Measurements from ENCODE around the gene BRIP1. TPM values are rescaled to one million over a fixed set of nuclear protein-coding genes. Genes with fewer than 3 reads are reported as not detected.

Gene BRIP1
- total RNA-seq, 1 experiment from 2014 or later: 38.4 TPM

GRCh38 chr17:61757168-61757567 is 106.2 kb downstream of the BRIP1 start:
- no peak overlapping the region for H3K4me3 ChIP-seq
- no peaks in the 10 kb centered on the region for H3K27me3 ChIP-seq
- peaks cover 44% of the 10 kb centered on the region for H3K36me3 ChIP-seq
- H3K4me1 ChIP-seq: no peaks in the 10 kb centered on the region
- H3K27ac ChIP-seq: no peak overlapping the region
- no peak for DNase-seq
- H3K9me3 ChIP-seq (replicated peaks): no peaks in the 10 kb centered on the region

GRCh38 chr17:61756561-61756960 is 106.8 kb downstream of the BRIP1 start:
- no peak overlapping the region for H3K27ac ChIP-seq
- peaks cover 38% of the 10 kb centered on the region for H3K36me3 ChIP-seq
- no peak for DNase-seq
- H3K27me3 ChIP-seq: no peaks in the 10 kb centered on the region
- no peaks in the 10 kb centered on the region for H3K9me3 ChIP-seq (replicated peaks)
- no peak overlapping the region for H3K4me3 ChIP-seq
- no peaks in the 10 kb centered on the region for H3K4me1 ChIP-seq

GRCh38 chr17:61755668-61756067 is 107.7 kb downstream of the BRIP1 start:
- Histone ChIP-seq H3K4me1 (no peaks in the 10 kb centered on the region), H3K36me3 (peaks cover 35% of the 10 kb centered on the region)
- no peak for DNase-seq

GRCh38 chr17:61755078-61755477 is 108.2 kb downstream of the BRIP1 start:
- Histone ChIP-seq H3K4me1 (no peaks in the 10 kb centered on the region), H3K4me3 (no peak overlapping the region), H3K36me3 (peaks cover 35% of the 10 kb centered on the region), H3K27ac (no peak overlapping the region), H3K27me3 (no peaks in the 10 kb centered on the region), H3K9me3 (replicated peaks) (no peaks in the 10 kb centered on the region)
- DNase-seq: no peak

More at GRCh38 chr17:61755668-61756067, 107.7 kb downstream of the BRIP1 start:
- no peak overlapping the region for H3K27ac ChIP-seq
- no peak overlapping the region for H3K4me3 ChIP-seq
- no peaks in the 10 kb centered on the region for H3K27me3 ChIP-seq
- H3K9me3 ChIP-seq (replicated peaks): no peaks in the 10 kb centered on the region

GRCh38 chr17:61754124-61754523 is 109.2 kb downstream of the BRIP1 start:
- Histone ChIP-seq H3K27me3 (no peaks in the 10 kb centered on the region), H3K36me3 (peaks cover 38% of the 10 kb centered on the region), H3K9me3 (replicated peaks) (no peaks in the 10 kb centered on the region), H3K4me3 (no peak overlapping the region), H3K27ac (no peak overlapping the region), H3K4me1 (no peaks in the 10 kb centered on the region)
- DNase-seq: no peak

DNA sequence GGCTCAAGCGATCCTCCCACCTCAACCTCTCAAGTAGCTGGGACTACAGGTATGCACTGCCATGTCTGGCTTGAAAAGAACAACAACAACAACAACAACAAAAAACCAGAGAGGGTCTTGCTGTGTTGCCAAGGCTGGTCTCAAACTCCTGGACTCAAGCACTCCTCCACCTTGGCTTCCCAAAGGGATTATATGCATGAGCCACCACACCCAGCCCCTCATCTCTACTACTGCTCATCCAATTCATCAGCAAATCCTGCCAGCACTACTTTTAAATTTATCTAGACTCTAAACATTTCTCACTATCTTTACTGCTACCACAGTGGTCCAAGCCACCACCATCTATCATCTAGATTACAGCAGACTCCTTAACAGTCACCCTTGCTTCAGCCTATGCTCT is 109.6 kb downstream of the BRIP1 start:
- H3K27ac ChIP-seq: no peak overlapping the region
- no peaks in the 10 kb centered on the region for H3K4me1 ChIP-seq
- peaks cover 36% of the 10 kb centered on the region for H3K36me3 ChIP-seq
- no peak overlapping the region for H3K4me3 ChIP-seq
- no peak for DNase-seq
- no peaks in the 10 kb centered on the region for H3K9me3 ChIP-seq (replicated peaks)
- no peaks in the 10 kb centered on the region for H3K27me3 ChIP-seq

GRCh38 chr17:61750656-61751055 is 112.7 kb downstream of the BRIP1 start:
- DNase-seq: no peak
- no peaks in the 10 kb centered on the region for H3K27me3 ChIP-seq
- H3K36me3 ChIP-seq: peaks cover 45% of the 10 kb centered on the region
- H3K9me3 ChIP-seq (replicated peaks): peaks cover 11% of the 10 kb centered on the region
- no peak overlapping the region for H3K27ac ChIP-seq
- no peak overlapping the region for H3K4me3 ChIP-seq
- H3K4me1 ChIP-seq: no peaks in the 10 kb centered on the region

DNA sequence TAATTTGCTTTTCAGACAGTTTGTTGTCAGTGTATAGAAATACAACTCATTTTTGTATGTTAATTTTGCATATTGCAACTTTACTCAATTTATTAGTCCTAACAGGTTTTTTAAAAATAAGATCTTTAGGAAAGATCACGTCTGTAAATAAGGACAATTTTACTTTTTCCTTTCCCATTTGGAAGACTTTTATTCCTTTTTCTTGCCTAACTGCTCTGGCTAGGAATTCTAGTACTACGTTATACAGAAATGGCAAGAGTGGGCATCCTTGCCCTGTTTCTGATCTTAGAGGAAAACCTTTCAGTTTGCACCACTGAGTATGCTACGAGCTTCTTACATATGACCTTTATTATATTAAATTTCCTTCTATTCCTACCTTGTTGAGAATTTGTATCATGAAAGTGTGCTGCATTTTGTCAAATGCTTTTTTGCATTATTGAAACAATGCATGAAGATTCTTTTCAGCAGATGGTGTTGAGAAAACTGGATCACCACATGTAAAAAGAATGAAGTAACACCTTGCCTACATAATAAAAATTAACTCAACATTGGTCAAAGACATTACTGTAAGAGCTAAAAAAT is 113.4 kb downstream of the BRIP1 start:
- H3K4me1 ChIP-seq: no peaks in the 10 kb centered on the region
- H3K4me3 ChIP-seq: no peak overlapping the region
- no peak for DNase-seq
- H3K27ac ChIP-seq: no peak overlapping the region
- H3K9me3 ChIP-seq (replicated peaks): peaks cover 11% of the 10 kb centered on the region
- H3K27me3 ChIP-seq: no peaks in the 10 kb centered on the region
- H3K36me3 ChIP-seq: peaks cover 46% of the 10 kb centered on the region

- Histone ChIP-seq H3K4me3 (no peak overlapping the region), H3K27ac (no peak overlapping the region), H3K4me1 (no peaks in the 10 kb centered on the region), H3K9me3 (replicated peaks) (peaks cover 12% of the 10 kb centered on the region), H3K36me3 (peaks cover 64% of the 10 kb centered on the region), H3K27me3 (no peaks in the 10 kb centered on the region)
- no peak for DNase-seq
Measured at GRCh38 chr17:61746248-61746985, 116.9 kb downstream of the BRIP1 start.

- Histone ChIP-seq H3K4me3 (no peak overlapping the region), H3K4me1 (no peaks in the 10 kb centered on the region), H3K36me3 (peaks cover 73% of the 10 kb centered on the region), H3K27ac (no peak overlapping the region), H3K27me3 (no peaks in the 10 kb centered on the region), H3K9me3 (replicated peaks) (peaks cover 17% of the 10 kb centered on the region)
- no peak for DNase-seq
Measured at GRCh38 chr17:61744804-61745203, 118.5 kb downstream of the BRIP1 start.

- no peaks in the 10 kb centered on the region for H3K4me1 ChIP-seq
- H3K9me3 ChIP-seq (replicated peaks): peaks cover 17% of the 10 kb centered on the region
- H3K36me3 ChIP-seq: peaks cover 73% of the 10 kb centered on the region
- H3K27ac ChIP-seq: no peak overlapping the region
- H3K4me3 ChIP-seq: no peak overlapping the region
- no peaks in the 10 kb centered on the region for H3K27me3 ChIP-seq
- DNase-seq: no peak
Measured at GRCh38 chr17:61744252-61744651, 119.1 kb downstream of the BRIP1 start.

- H3K9me3 ChIP-seq (replicated peaks): peaks cover 17% of the 10 kb centered on the region
- DNase-seq: no peak
- H3K36me3 ChIP-seq: peaks cover 78% of the 10 kb centered on the region
Measured at GRCh38 chr17:61743766-61744165, 119.6 kb downstream of the BRIP1 start.

DNA sequence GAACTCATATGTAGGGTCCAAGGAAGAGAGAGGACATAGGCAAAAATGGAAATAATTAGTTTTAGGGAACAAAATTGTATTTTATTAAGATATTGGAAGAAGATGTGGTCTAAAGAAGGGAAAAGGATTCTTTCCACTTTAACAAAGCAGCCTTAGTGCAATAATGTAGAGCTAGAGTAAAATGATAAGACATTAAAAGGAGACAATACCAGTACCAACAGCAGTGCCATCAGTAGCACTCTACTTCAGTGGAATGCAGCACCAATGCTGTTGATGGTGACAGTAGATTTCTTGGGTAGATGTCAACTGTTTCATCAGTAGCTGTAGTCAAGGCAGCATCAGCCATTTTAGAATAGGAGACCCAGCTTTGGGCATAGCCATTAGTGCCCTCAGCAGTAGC is 124.3 kb downstream of the BRIP1 start:
- Histone ChIP-seq H3K9me3 (replicated peaks) (peaks cover 12% of the 10 kb centered on the region), H3K4me1 (no peaks in the 10 kb centered on the region), H3K36me3 (peaks cover 60% of the 10 kb centered on the region), H3K27me3 (no peaks in the 10 kb centered on the region), H3K27ac (no peak overlapping the region), H3K4me3 (no peak overlapping the region)
- no peak for DNase-seq

More at GRCh38 chr17:61743766-61744165, 119.6 kb downstream of the BRIP1 start:
- H3K4me3 ChIP-seq: no peak overlapping the region
- H3K27me3 ChIP-seq: no peaks in the 10 kb centered on the region
- no peak overlapping the region for H3K27ac ChIP-seq
- no peaks in the 10 kb centered on the region for H3K4me1 ChIP-seq

DNA sequence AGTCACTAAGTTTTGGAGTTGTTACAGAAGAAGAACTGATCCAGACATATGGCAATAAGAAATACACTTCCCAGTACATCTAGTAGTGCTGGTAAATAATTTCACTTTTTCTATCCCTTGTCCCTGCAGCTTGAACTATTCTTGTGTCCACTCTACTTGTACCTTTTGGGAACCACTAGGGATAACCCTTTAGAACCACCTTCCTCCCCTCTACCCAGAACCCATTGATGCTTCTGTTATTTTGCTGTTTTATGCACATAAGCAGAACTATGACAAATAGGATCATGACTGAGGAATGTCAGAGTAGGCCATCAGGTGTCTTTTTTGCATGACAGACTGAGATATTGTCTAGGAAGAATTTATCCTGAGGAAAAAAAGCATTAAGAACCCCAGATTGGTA is 125.1 kb downstream of the BRIP1 start:
- Histone ChIP-seq H3K27me3 (no peaks in the 10 kb centered on the region), H3K36me3 (peaks cover 58% of the 10 kb centered on the region), H3K27ac (no peak overlapping the region), H3K9me3 (replicated peaks) (peaks cover 12% of the 10 kb centered on the region), H3K4me3 (no peak overlapping the region), H3K4me1 (no peaks in the 10 kb centered on the region)
- no peak for DNase-seq

DNA sequence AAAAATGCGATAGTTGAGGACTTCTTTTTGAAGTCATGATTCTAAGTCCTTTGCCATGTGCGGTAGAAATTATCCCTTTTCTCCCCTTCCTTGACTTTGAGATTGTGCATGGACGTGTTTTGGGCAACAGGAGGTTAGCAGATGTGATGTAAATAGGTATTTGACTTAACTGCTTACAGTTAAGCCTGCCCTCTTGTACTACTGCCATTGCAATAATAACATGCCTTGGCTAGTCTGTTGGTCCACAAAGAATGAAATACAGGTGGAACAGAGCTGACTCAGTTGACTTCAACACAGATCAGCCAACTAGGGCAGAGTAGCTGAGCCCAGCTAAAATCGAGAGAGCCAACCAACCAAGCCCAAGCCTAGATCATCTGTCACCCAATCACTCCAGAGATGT is 125.5 kb downstream of the BRIP1 start:
- Histone ChIP-seq H3K4me1 (no peaks in the 10 kb centered on the region), H3K27me3 (no peaks in the 10 kb centered on the region), H3K36me3 (peaks cover 55% of the 10 kb centered on the region), H3K4me3 (no peak overlapping the region), H3K27ac (no peak overlapping the region), H3K9me3 (replicated peaks) (peaks cover 12% of the 10 kb centered on the region)
- no peak for DNase-seq

GRCh38 chr17:61736438-61736837 is 126.9 kb downstream of the BRIP1 start:
- no peaks in the 10 kb centered on the region for H3K4me1 ChIP-seq
- no peak overlapping the region for H3K27ac ChIP-seq
- H3K27me3 ChIP-seq: no peaks in the 10 kb centered on the region
- no peak for DNase-seq
- peaks cover 41% of the 10 kb centered on the region for H3K36me3 ChIP-seq
- no peak overlapping the region for H3K4me3 ChIP-seq
- peaks cover 12% of the 10 kb centered on the region for H3K9me3 ChIP-seq (replicated peaks)
